ENCODE measurements around the gene ZNF853.
"Not testable (repeated sequence)": the region's sequence is repeated elsewhere in the genome, so short reads cannot be mapped to it uniquely, and the experiment has no call there.

ZNF853 gene

GRCh38 chr7:6571160-6571779, 44.1 kb upstream of the ZNF853 start:
- Histone ChIP-seq H4K20me1 (ENCODE audit: insufficient read depth, low read length) (no peaks in the 10 kb centered on the region), H3K27ac (ENCODE audit: low read length) (no peak overlapping the region), H3K79me2 (ENCODE audit: insufficient read depth, low read length) (no peaks in the 10 kb centered on the region), H3K9me3 (ENCODE audit: insufficient read depth, low read length, severe bottlenecking) (no peaks in the 10 kb centered on the region), H2AFZ (ENCODE audit: low read depth, low read length) (no peak overlapping the region), H3K27me3 (ENCODE audit: insufficient read depth, low read length, poor library complexity) (no peaks in the 10 kb centered on the region), H3K4me2 (ENCODE audit: insufficient read depth, low read length) (no peak overlapping the region), H3K4me1 (ENCODE audit: insufficient read depth, low read length) (peaks cover 6% of the 10 kb centered on the region), H3K9ac (ENCODE audit: low read depth, low read length) (no peak overlapping the region), H3K4me3 (ENCODE audit: low read depth in 1 of 2, low read length in 2 of 2) (no peak overlapping the region), H3K36me3 (ENCODE audit: insufficient read depth, low read length) (no peaks in the 10 kb centered on the region)
- no peak for TF ChIP-seq CTCF (IDR thresholded peaks at IDR 0.05; ENCODE audit: borderline replicate concordance, extremely low read depth, low read length, poor library complexity, severe bottlenecking)
- TF ChIP-seq EZH2 (IDR thresholded peaks at IDR 0.05; ENCODE audit: borderline replicate concordance, low read depth, low read length, severe bottlenecking): no peak
- ATAC-seq (ENCODE audit: insufficient read depth, low read depth): no peak
- DNase-seq: no peak

- peaks cover 31% of the 10 kb centered on the region for H3K4me1 ChIP-seq (ENCODE audit: insufficient read depth, low read length)
- H3K4me2 ChIP-seq (ENCODE audit: insufficient read depth, low read length): peak overlapping the region; percentile 67; the same call in 1 of the 2 replicates
- H3K27me3 ChIP-seq (ENCODE audit: insufficient read depth, low read length, poor library complexity): no peaks in the 10 kb centered on the region
- H3K4me3 ChIP-seq (ENCODE audit: low read depth in 1 of 2, low read length in 2 of 2): no peak overlapping the region
- TF ChIP-seq CTCF (IDR thresholded peaks at IDR 0.05; ENCODE audit: borderline replicate concordance, extremely low read depth, low read length, poor library complexity, severe bottlenecking): no peak
- TF ChIP-seq EZH2 (IDR thresholded peaks at IDR 0.05; ENCODE audit: borderline replicate concordance, low read depth, low read length, severe bottlenecking): no peak
- ATAC-seq (ENCODE audit: insufficient read depth, low read depth) (no peak), DNase-seq (no peak)
- H3K9ac ChIP-seq (ENCODE audit: low read depth, low read length): no peak overlapping the region
- H2AFZ ChIP-seq (ENCODE audit: low read depth, low read length): no peak overlapping the region
- H3K79me2 ChIP-seq (ENCODE audit: insufficient read depth, low read length): peaks cover 21% of the 10 kb centered on the region
- no peak overlapping the region for H3K27ac ChIP-seq (ENCODE audit: low read length)
- H3K9me3 ChIP-seq (ENCODE audit: insufficient read depth, low read length, severe bottlenecking): no peaks in the 10 kb centered on the region
- H3K36me3 ChIP-seq (ENCODE audit: insufficient read depth, low read length): peaks cover 17% of the 10 kb centered on the region
- no peaks in the 10 kb centered on the region for H4K20me1 ChIP-seq (ENCODE audit: insufficient read depth, low read length)
These were observed 40.0 kb upstream of the ZNF853 start for GRCh38 chr7:6575281-6576023.

GRCh38 chr7:6576024-6576866, 39.2 kb upstream of the ZNF853 start:
- no peak for ATAC-seq (ENCODE audit: insufficient read depth, low read depth)
- Histone ChIP-seq H2AFZ (ENCODE audit: low read depth, low read length) (peak overlapping the region; percentile 72; the same call in 1 of the 2 replicates), H3K4me2 (ENCODE audit: insufficient read depth, low read length) (peak overlapping the region; percentile 67), H3K9ac (ENCODE audit: low read depth, low read length) (peak overlapping the region; percentile 96), H3K36me3 (ENCODE audit: insufficient read depth, low read length) (peaks cover 25% of the 10 kb centered on the region), H4K20me1 (ENCODE audit: insufficient read depth, low read length) (no peaks in the 10 kb centered on the region), H3K4me1 (ENCODE audit: insufficient read depth, low read length) (peaks cover 34% of the 10 kb centered on the region), H3K27me3 (ENCODE audit: insufficient read depth, low read length, poor library complexity) (no peaks in the 10 kb centered on the region), H3K27ac (ENCODE audit: low read length) (peak overlapping the region; percentile 60), H3K79me2 (ENCODE audit: insufficient read depth, low read length) (peaks cover 21% of the 10 kb centered on the region), H3K4me3 (ENCODE audit: low read depth in 1 of 2, low read length in 2 of 2) (peak overlapping the region; percentile 20 to 93; a peak in 3 of 4 replicates), H3K9me3 (ENCODE audit: insufficient read depth, low read length, severe bottlenecking) (no peaks in the 10 kb centered on the region)
- TF ChIP-seq EZH2 (IDR thresholded peaks at IDR 0.05; ENCODE audit: borderline replicate concordance, low read depth, low read length, severe bottlenecking): no peak
- TF ChIP-seq CTCF (IDR thresholded peaks at IDR 0.05; ENCODE audit: borderline replicate concordance, extremely low read depth, low read length, poor library complexity, severe bottlenecking): no peak
- peak; percentile 16 for DNase-seq

- H3K27ac ChIP-seq (ENCODE audit: low read length): peak overlapping the region; percentile 94; the same call in 1 of the 2 replicates
- H3K9ac ChIP-seq (ENCODE audit: low read depth, low read length): peak overlapping the region; percentile 96
- DNase-seq: peak; percentile 38
- H4K20me1 ChIP-seq (ENCODE audit: insufficient read depth, low read length); ATAC-seq (ENCODE audit: insufficient read depth, low read depth); H3K9me3 ChIP-seq (ENCODE audit: insufficient read depth, low read length, severe bottlenecking); H3K27me3 ChIP-seq (ENCODE audit: insufficient read depth, low read length, poor library complexity): not testable (repeated sequence)
- H3K36me3 ChIP-seq (ENCODE audit: insufficient read depth, low read length): peaks cover 30% of the 10 kb centered on the region
- H2AFZ ChIP-seq (ENCODE audit: low read depth, low read length): peak overlapping the region; percentile 96
- H3K4me3 ChIP-seq (ENCODE audit: low read depth in 1 of 2, low read length in 2 of 2): peak overlapping the region; percentile 93 to 100; a peak in 3 of 4 replicates
- H3K79me2 ChIP-seq (ENCODE audit: insufficient read depth, low read length): peaks cover 21% of the 10 kb centered on the region
- H3K4me1 ChIP-seq (ENCODE audit: insufficient read depth, low read length): peaks cover 34% of the 10 kb centered on the region
- peak overlapping the region; percentile 67 for H3K4me2 ChIP-seq (ENCODE audit: insufficient read depth, low read length)
These were observed 38.5 kb upstream of the ZNF853 start for GRCh38 chr7:6576867-6577368.

Measured in DND-41 (cell line).